GM19452 (cell line): ENCODE measurements around the gene SIL1.
"Not testable (repeated sequence)": the region's sequence is repeated elsewhere in the genome, so short reads cannot be mapped to it uniquely, and the experiment has no call there.

ENCODE experiments used
- ATAC-seq: cut with Tn5 transposase; IDR thresholded peaks from one replicate; pipeline ENCODE4 v1.9.1; 2021; ENCODE audit not compliant: unreplicated experiment

The SIL1 gene

DNA sequence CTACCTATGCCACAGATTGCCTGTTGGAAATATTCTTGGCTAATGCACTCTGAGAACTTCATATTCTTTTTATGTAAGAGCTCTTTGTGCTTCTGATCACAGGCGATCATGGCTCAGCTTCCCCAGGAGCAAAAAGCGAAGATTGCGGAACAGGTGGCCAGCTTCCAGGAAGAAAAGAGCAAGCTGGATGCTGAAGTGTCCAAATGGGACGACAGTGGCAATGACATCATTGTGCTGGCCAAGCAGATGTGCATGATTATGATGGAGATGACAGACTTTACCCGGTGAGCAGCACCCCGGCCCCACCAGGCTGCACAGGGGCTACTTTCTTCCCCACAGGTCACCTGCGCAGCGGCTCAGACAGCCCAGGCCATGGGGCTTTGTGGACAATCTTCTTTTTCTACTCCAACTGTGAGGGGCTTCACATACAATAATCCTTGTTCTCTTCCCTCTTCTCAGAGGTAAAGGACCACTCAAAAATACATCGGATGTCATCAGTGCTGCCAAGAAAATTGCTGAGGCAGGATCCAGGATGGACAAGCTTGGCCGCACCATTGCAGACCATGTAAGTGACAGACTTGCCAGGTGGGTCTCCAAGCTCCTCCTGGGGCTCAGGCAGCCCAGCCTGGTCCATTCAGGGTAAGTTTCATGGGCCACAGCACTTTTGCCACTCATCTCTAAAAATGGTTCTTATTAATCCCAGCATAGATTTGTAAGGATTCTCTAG, 267.6 kb downstream of the SIL1 start:
- ATAC-seq: no peak

DNA sequence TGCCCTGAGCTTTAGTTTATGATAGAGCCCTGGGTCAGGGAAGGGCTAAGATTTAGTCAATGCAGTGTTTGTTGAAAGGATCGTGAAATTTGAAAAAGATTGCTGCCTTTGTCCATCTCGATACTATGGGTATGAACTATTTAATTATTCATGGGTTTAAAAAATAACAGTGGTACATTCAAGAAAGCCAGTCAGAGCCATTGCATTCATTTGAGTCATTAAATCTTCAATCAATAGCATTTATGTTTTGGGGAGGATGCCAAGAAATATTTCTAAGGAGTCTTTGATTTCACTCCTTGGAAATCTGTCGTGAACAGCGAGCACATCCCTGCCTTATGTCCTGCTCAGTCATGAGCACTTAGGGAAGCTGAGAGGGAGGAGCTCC, 268.6 kb downstream of the SIL1 start:
- ATAC-seq: no peak

GRCh38 chr5:138927979-138928378, 270.2 kb downstream of the SIL1 start:
- ATAC-seq: no peak

DNA sequence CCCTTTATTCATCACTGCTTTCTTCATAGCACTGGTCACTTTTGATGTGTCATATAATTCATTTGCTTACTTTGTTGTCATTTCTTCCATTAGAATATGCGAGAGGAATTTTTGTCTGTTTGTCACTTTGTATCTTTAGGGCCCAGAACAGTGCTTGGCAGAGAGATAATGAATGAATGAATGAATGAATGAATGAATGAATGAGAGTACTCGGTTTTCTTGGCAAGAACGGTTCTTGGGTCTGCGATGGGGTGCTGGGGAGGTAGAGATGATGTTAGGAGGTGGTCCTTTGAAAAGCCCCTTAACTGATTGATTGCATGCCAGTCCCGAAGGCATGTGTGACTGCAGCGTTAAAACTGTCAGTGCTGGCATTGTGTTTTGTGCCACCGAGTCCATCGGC, 270.6 kb downstream of the SIL1 start:
- no peak for ATAC-seq

- no peak for ATAC-seq
Observed at GRCh38 chr5:138926688-138927448, 271.3 kb downstream of the SIL1 start.

DNA sequence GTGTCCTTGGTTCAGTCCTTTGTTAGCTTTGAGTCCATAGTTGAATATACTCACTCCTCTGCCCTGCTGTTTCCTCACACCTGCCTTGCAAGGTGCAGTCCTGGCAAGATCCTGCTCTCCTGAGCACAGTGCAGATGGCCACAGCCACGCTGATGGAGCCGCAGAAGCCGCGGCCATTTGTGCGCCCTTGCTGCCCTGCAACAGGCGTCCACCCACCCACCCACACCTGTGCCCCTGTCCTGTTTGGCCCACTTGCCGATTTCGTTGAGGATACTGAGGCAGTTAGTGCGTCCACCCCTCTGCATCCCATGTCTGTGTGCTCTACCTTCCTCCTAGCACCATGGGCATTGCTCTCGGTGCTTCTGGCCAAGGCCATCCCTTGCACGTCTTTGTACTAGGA, 271.9 kb downstream of the SIL1 start:
- no peak for ATAC-seq

GRCh38 chr5:138925090-138925635, 273.0 kb downstream of the SIL1 start:
- ATAC-seq: no peak

GRCh38 chr5:138922494-138922893, 275.7 kb downstream of the SIL1 start:
- no peak for ATAC-seq

DNA sequence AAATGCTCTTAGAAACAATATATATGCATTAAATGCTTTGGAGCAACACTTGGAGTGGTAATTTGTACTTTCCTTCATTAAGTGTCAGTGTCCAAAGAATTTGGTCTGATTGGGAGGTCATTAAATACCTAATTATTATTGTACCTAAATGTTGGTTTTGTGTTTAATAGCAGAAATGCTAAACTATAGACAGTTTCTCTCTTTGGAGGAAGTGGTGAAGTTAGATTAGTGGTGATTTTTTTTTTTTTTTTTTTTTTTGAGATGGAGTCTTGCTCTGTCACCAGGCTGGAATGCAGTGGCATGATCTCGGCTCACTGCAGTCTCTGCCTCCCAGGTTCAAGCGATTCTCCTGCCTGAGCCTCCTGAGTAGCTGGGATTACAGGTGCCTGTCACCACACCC, 276.8 kb downstream of the SIL1 start:
- ATAC-seq: not testable (repeated sequence)

DNA sequence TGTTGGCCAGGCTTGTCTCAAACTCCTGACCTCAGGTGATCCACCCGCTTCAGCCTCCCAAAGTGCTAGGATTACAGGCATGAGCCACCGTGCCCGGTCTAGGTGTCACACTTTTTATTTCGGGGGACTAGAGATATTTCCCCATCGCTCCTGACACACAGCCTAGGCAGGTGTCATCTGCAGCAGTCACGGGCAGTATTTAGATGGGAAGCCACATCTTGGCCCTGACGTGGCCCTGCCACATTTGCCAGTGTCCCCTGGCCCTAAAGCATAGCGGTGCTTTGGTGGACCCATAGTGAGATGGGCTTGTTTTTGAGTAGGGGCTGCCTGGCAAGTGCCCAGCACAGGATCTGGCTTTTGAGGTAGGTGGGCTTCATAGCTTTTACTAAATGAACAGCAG, 278.0 kb downstream of the SIL1 start:
- no peak for ATAC-seq

DNA sequence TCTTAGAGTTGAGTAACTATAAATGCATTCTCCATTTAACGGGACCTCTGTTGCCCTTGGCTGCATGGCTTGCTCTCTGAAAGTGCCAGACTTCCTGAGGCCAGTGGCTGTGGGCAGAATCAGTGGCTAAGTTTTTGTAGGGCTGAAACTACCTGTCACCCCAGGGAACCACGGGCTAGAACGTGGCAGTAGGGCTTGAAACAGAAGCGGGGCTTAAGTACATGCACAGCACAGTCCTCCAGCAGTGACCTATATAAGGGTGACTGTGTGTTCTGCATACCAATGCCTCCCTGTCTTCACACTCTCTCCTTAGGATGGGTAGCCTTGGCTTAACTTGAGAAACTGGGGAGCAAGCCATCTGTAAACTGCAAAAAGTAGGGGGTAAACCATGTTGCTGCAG, 279.5 kb downstream of the SIL1 start:
- ATAC-seq: no peak

DNA sequence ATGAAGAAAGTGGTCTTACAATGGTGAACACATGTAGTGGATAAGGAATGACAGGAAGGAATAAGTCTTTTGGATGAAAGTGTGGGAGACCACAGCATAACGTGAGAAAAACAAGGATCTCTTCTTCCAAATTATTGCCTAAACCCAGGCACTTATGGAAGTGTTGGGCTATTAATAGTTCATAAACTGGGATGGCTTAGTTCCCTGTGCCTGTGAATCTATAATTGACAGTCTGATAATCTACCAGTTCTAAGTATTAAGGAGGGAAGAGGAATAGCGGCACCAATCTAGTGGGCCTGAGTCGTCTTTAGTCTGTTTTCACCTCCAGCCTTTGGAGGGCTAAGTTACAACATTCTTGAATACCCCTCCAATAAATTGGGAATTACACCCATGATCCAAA, 283.8 kb downstream of the SIL1 start:
- ATAC-seq: no peak

GRCh38 chr5:138913773-138914172, 284.4 kb downstream of the SIL1 start:
- ATAC-seq: no peak

- no peak for ATAC-seq
Observed at GRCh38 chr5:138912093-138912492, 286.1 kb downstream of the SIL1 start.

- no peak for ATAC-seq
Observed at GRCh38 chr5:138911441-138911840, 286.7 kb downstream of the SIL1 start.

DNA sequence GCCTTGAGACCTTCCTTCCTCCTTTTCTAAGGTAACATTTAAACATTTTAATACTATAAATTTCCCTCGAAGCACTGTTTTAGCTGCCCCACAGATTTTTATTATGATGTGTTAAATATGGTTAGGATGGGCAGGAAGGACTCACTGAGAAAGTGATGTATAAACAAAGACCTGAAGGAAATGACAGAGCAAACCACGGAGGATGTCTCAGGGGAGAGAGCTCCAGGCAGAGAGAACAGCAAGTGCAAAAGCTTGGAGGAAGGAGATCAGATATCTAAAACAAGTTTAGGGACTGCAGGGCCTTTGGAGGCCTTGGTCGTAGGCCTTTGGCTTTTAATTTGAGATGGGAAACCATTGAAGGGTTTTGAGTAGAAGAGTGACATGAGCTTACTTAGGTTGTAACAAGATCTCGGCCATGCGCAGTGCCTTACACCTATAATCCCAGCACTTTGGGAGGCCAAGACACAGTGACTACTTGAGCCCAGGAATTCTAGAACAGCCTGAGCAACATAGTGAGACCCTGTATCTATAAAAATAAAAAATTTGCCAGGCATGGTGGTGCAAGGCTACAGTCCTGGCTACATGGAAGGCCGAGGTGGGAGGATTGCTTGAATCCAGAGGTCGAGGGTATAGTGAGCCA, 287.5 kb downstream of the SIL1 start:
- no peak for ATAC-seq

DNA sequence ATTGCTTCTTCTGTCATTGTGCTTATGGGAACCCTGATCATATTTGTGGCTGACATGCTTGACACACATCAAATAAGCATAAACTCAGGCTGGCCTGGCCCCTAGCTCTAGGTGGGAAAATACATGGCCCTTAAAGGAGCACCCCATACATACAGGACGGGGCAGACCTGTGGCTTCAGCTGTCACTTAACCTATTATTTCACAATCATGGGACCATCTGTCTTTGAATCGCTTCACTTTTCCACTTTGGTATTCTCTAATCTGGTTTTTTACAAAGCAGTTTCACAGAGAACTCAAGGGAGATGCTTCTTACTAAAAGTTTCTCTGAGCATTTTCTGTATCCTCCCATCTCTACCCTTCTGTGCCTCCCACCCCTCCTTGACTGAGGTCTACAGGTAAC, 288.4 kb downstream of the SIL1 start:
- ATAC-seq: no peak

DNA sequence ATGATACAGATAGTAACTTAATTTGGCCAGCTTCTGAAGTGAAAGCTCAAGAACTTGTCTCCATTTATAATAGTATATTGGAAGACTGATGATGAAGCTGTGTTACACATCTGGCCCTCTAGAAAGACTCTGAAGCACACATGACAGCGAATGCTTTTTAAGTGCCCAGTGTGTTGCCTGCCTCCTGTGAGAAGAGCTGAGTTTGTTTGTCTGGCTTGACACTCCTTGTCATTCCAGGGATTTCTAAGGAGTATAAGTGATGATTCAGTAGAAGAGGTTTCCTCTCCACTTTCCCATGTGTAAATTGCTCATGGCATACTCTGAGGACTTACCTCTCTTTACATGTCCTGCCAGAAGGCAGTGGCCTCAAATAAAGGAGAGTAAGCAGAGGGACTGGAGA, 292.6 kb downstream of the SIL1 start:
- no peak for ATAC-seq

DNA sequence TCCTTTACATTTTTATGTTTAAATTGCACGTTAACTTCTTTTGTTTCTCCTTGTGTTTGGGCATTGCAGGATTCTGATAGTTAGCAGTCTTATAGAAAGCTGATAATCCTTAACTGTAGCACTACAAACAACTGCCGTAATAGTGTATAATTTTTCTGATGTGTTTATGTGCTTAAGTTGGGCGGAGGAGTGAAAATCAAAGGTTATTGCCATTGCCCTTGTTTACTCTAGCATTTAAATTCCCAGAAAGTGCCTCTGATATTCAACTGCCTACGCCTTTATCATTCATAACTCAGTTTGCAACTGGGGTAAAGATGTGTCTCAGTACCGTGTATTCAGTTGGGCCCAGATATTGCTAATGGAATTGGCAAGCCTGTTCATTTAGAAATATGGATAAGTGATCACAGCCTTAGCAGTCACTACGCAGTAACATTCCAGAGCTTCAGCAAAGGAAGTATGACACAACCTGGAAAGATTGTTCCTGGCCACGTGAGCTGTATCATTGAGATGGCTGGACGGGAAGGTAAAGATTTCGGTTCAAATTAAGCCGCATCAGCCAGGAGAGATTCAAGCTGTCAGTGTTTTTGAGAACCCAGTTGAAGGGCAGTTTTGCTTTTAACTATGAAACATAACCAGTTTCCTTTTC, 294.9 kb downstream of the SIL1 start:
- no peak for ATAC-seq

- ATAC-seq: no peak
Observed at GRCh38 chr5:138901716-138902115, 296.5 kb downstream of the SIL1 start.

- no peak for ATAC-seq
Observed at GRCh38 chr5:138900281-138900965, 297.7 kb downstream of the SIL1 start.
